Measurements from ENCODE around the gene SHTN1. TPM values are rescaled to one million over a fixed set of nuclear protein-coding genes. Genes with fewer than 3 reads are reported as not detected.

The SHTN1 gene
- total and polyA plus RNA-seq, 2 donors (not counting 3 experiments of a cell fraction or from before 2014, with no cell fraction given): 4.8 to 36.5 TPM

GRCh38 chr10:116873134-116873533 lies 131.9 kb downstream of the SHTN1 start:
- ChIA-PET CTCF (no interaction called here), POLR2A (no interaction called here)
- no peak overlapping the region for H2AFZ ChIP-seq (ENCODE audit: low read depth, low read length)
- no peaks in the 10 kb centered on the region for H3K79me2 ChIP-seq (ENCODE audit: control insufficient read depth, insufficient read depth, low read length)
- peaks cover 3 to 6% of the 10 kb centered on the region in 2 experiments for H3K27me3 ChIP-seq (ENCODE audit: control insufficient read depth in 2 of 2, insufficient read depth in 2 of 2, low read length in 2 of 2)
- no peak for TF ChIP-seq EZH2 (IDR thresholded peaks at IDR 0.05; ENCODE audit: borderline replicate concordance, low read depth, low read length, severe bottlenecking)
- TF ChIP-seq POLR2AphosphoS5 (IDR thresholded peaks at IDR 0.05; ENCODE audit: insufficient read depth, low read depth, low read length): no peak
- no peak for TF ChIP-seq JUN (IDR thresholded peaks at IDR 0.05; ENCODE audit: borderline replicate concordance, insufficient read depth, insufficient read length, low read depth)
- TF ChIP-seq FOS (IDR thresholded peaks at IDR 0.05; ENCODE audit: borderline replicate concordance, insufficient read depth, low read length): no peak
- TF ChIP-seq, protein P1, sequence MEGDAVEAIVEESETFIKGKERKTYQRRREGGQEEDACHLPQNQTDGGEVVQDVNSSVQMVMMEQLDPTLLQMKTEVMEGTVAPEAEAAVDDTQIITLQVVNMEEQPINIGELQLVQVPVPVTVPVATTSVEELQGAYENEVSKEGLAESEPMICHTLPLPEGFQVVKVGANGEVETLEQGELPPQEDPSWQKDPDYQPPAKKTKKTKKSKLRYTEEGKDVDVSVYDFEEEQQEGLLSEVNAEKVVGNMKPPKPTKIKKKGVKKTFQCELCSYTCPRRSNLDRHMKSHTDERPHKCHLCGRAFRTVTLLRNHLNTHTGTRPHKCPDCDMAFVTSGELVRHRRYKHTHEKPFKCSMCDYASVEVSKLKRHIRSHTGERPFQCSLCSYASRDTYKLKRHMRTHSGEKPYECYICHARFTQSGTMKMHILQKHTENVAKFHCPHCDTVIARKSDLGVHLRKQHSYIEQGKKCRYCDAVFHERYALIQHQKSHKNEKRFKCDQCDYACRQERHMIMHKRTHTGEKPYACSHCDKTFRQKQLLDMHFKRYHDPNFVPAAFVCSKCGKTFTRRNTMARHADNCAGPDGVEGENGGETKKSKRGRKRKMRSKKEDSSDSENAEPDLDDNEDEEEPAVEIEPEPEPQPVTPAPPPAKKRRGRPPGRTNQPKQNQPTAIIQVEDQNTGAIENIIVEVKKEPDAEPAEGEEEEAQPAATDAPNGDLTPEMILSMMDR (IDR thresholded peaks at IDR 0.05; ENCODE audit: extremely low read depth in 1 of 2, insufficient read depth in 1 of 2, low read depth in 1 of 2, low read length in 2 of 2): no peak
- TF ChIP-seq MAX (IDR thresholded peaks at IDR 0.05; ENCODE audit: insufficient read depth, insufficient read length): no peak
- no peak for TF ChIP-seq MYC (IDR thresholded peaks at IDR 0.05; ENCODE audit: low read depth, low read length)
- TF ChIP-seq POLR2A (IDR thresholded peaks at IDR 0.05; ENCODE audit: low read depth, low read length): no peak
- no peak for TF ChIP-seq GATA2 (IDR thresholded peaks at IDR 0.05; ENCODE audit: insufficient read depth, insufficient read length, low read depth, low read length)
- H3K36me3 ChIP-seq (ENCODE audit: control insufficient read depth in 2 of 2, extremely low read depth in 1 of 2, insufficient read depth in 2 of 2, low read length in 2 of 2): no peaks in the 10 kb centered on the region
- H3K9ac ChIP-seq (replicated peaks; ENCODE audit: extremely low read depth, insufficient read depth, low read length): no peak overlapping the region
- H3K9me3 ChIP-seq (replicated peaks; ENCODE audit: control insufficient read depth, insufficient read depth, low read length): no peaks in the 10 kb centered on the region
- no peak overlapping the region for H3K4me2 ChIP-seq (ENCODE audit: insufficient read depth, low read length)
- no peaks in the 10 kb centered on the region for H3K4me1 ChIP-seq (ENCODE audit: control insufficient read depth, extremely low read depth, insufficient read depth, low read length)
- H3K27ac ChIP-seq (ENCODE audit: insufficient read depth, low read depth, low read length): no peak overlapping the region
- dilution Hi-C loops (cut with MboI; ENCODE audit: extremely low pct_ligation_motif_present, low sequenced_read_pairs) (no loop called here), intact Hi-C loops (cut with micrococcal nuclease) (no loop called here)
- H3K4me3 ChIP-seq (replicated peaks in 1 of 3; ENCODE audit: insufficient read depth in 1 of 3, low read depth in 1 of 3, low read length in 3 of 3): no peak overlapping the region
- H3K9me1 ChIP-seq (replicated peaks; ENCODE audit: control insufficient read depth, extremely low read depth, insufficient read depth, low read length): no peaks in the 10 kb centered on the region
- H4K20me1 ChIP-seq (replicated peaks; ENCODE audit: control insufficient read depth, extremely low read depth, insufficient read depth, low read length): no peaks in the 10 kb centered on the region
- no TSS peak for BruUV-seq (replicated peaks)
- no peak for DNase-seq (ENCODE audit: low read depth, low spot score)
- FAIRE-seq: no peak
